K562 (cell line): ENCODE data around the gene ZDHHC11. TPM values are rescaled to one million over a fixed set of nuclear protein-coding genes. Genes with fewer than 3 reads are reported as not detected.
A peak's percentile ranks its signal among the peaks of the same experiment; 100 is the strongest.

ENCODE experiments used
- ATAC-seq: fragments of 200-7000 bp; cut with Tn5 transposase; 3 replicates; pipeline ENCODE4 v1.9.1; 2020; ENCODE audit warnings: moderate library complexity
- BruUV-seq: library from RNA; stranded (reverse); fragments of 400-500 nt; replicated peaks from 2 replicates; lab custom pipeline; 2021; lab: Mats Ljungman, UMichigan
- CTCF ChIA-PET: fragments of 300-600 bp; formaldehyde crosslinking; extraction: SDS; loops from one replicate; lab custom pipeline; 2021; ENCODE audit warnings: low intra/inter-chr PET ratio; lab: Yijun Ruan, JAX
- POLR2A ChIA-PET: fragments of 300-600, 350-650 bp; sonication (Branson Sonifier 250); formaldehyde crosslinking; extraction: SDS; loops from one replicate; lab custom pipeline; 2021; ENCODE audit warnings: antibody characterized with exemption, inconsistent platforms; lab: Yijun Ruan, JAX
- DNase-seq, 4 experiments: peaks; one replicate each; pipeline versions ENCODE4 v3.0.0 to v3.0.0-alpha.2; 2011 to 2018; ENCODE audit warnings: low spot score in 3 of 4, mixed read lengths in 3 of 4; ENCODE audit errors: extremely low read depth in 1 of 4
- FAIRE-seq: peaks from 2 replicates; lab custom pipeline; 2011; peaks lifted over from hg19 to GRCh38; lab: Jason Lieb, UNC
- H2AFZ ChIP-seq: 2 replicates; pipeline ENCODE4 v1.6.0; 2011; ENCODE audit warnings: low read depth, low read length, control low read depth, inconsistent platforms
- H3K27ac ChIP-seq: fragments of 200-600 bp; 3 replicates; pipeline ENCODE4 v1.8.0; 2011; ENCODE audit warnings: low read depth, mild to moderate bottlenecking, control low read depth, inconsistent platforms, low read length, moderate library complexity, mixed read lengths; ENCODE audit errors: extremely low read depth
- H3K27me3 ChIP-seq, 2 experiments: fragments of 300-600 bp in 1 of 2; 2 replicates in 1 of 2; 3 replicates in 1 of 2; pipeline versions ENCODE4 v1.6.0 to v1.8.0; 2011; ENCODE audit warnings: inconsistent platforms in 2 of 2, low read length in 2 of 2, mild to moderate bottlenecking in 1 of 2, mixed read lengths in 1 of 2, moderate library complexity in 1 of 2; ENCODE audit not compliant: control insufficient read depth in 2 of 2, insufficient read depth in 2 of 2
- H3K36me3 ChIP-seq: fragments of 300-600 bp; 3 replicates; pipeline ENCODE4 v1.8.0; 2011; ENCODE audit warnings: mild to moderate bottlenecking, low read length, inconsistent platforms; ENCODE audit not compliant: control insufficient read depth, insufficient read depth
- H3K4me1 ChIP-seq, 2 experiments: fragments of 200-600 bp in 1 of 2; replicated peaks in 1 of 2; 2 replicates in 1 of 2; 3 replicates in 1 of 2; pipeline versions ENCODE4 v1.5.1 to v1.8.0; 2011; ENCODE audit warnings: inconsistent platforms in 2 of 2, low read length in 2 of 2, mild to moderate bottlenecking in 1 of 2, mixed read lengths in 1 of 2, moderate library complexity in 1 of 2; ENCODE audit not compliant: control insufficient read depth in 2 of 2, insufficient read depth in 2 of 2
- H3K4me2 ChIP-seq: 2 replicates; pipeline ENCODE4 v1.6.1; 2011; ENCODE audit warnings: low read length, control low read depth, inconsistent platforms, mixed read lengths; ENCODE audit not compliant: insufficient read depth
- H3K4me3 ChIP-seq: fragments of 200-600 bp; sonication (generic), shearing (Covaris generic); 2 replicates; pipeline ENCODE4 v1.5.1; 2016; ENCODE audit warnings: control low read depth, inconsistent platforms
- H3K79me2 ChIP-seq: fragments of 200-600 bp; 3 replicates; pipeline ENCODE4 v1.8.0; 2011; ENCODE audit warnings: low read length, inconsistent platforms; ENCODE audit not compliant: control insufficient read depth, insufficient read depth
- H3K9ac ChIP-seq, 2 experiments: 2 replicates each; pipeline versions ENCODE4 v1.6.0 to v1.6.1; 2011; ENCODE audit warnings: low read depth in 2 of 2, low read length in 2 of 2, control low read depth in 1 of 2, inconsistent platforms in 1 of 2, mild to moderate bottlenecking in 1 of 2, mixed read lengths in 1 of 2; ENCODE audit not compliant: insufficient read depth in 1 of 2
- H3K9me1 ChIP-seq: one replicate; pipeline ENCODE4 v1.6.0; 2011; ENCODE audit warnings: inconsistent platforms, mild to moderate bottlenecking, low read length, moderate library complexity; ENCODE audit not compliant: control insufficient read depth, insufficient read depth
- H3K9me3 ChIP-seq: replicated peaks from 2 replicates; pipeline ENCODE4 v1.5.1; 2011; ENCODE audit warnings: low read depth, low read length, inconsistent platforms; ENCODE audit not compliant: control insufficient read depth, insufficient read depth
- H4K20me1 ChIP-seq: replicated peaks from 2 replicates; pipeline ENCODE4 v1.6.1; 2011; ENCODE audit warnings: low read length, inconsistent platforms, mixed read lengths; ENCODE audit not compliant: control insufficient read depth, insufficient read depth
- ATF4 ChIP-seq: fragments of 450-650 bp; formaldehyde crosslinking; IDR thresholded peaks from 2 replicates; pipeline ENCODE4 v1.4.0; 2022; ENCODE audit warnings: mild to moderate bottlenecking, moderate library complexity
- HOMEZ ChIP-seq: fragments of 250-450 bp; sonication (Bioruptor Pico); IDR thresholded peaks from 2 replicates; pipeline ENCODE4 v1.4.0; 2020; ENCODE audit warnings: mild to moderate bottlenecking, moderate library complexity
- POLR2AphosphoS5 ChIP-seq: IDR thresholded peaks from 2 replicates; pipeline ENCODE4 v1.6.1; 2011; ENCODE audit warnings: mild to moderate bottlenecking, low read depth, low read length, moderate library complexity; ENCODE audit not compliant: control insufficient read depth, insufficient read depth
- RBFOX2 ChIP-seq: fragments of 200-400 bp; formaldehyde crosslinking; IDR thresholded peaks from 2 replicates; pipeline ENCODE4 v1.6.1; 2017; ENCODE audit warnings: low read depth, mild to moderate bottlenecking, low read length, moderate library complexity
- RFX5 ChIP-seq: IDR thresholded peaks from 2 replicates; pipeline ENCODE4 v1.6.1; 2011; ENCODE audit warnings: low read depth, mild to moderate bottlenecking, improper control_type of control experiment, low read length
- TCF7 ChIP-seq: sonication (generic); IDR thresholded peaks from 2 replicates; pipeline ENCODE4 v1.6.1; 2016; ENCODE audit warnings: antibody characterized with exemption, borderline replicate concordance
- TEAD1 ChIP-seq, 2 experiments: fragments of 450-650 bp in 1 of 2; sonication (generic) in 1 of 2; formaldehyde crosslinking; IDR thresholded peaks; 2 replicates each; pipeline versions ENCODE4 v1.4.0 to v1.8.0; 2020 to 2022; ENCODE audit warnings: mild to moderate bottlenecking in 2 of 2, missing genetic modification reagents in 1 of 2
- ZNF280A ChIP-seq: fragments of 450-650 bp; IDR thresholded peaks from 2 replicates; pipeline ENCODE4 v1.6.1; 2018; ENCODE audit warnings: mild to moderate bottlenecking, low read depth; ENCODE audit not compliant: partially characterized antibody
- ZNF407 ChIP-seq: fragments of 450-650 bp; IDR thresholded peaks from 2 replicates; pipeline ENCODE4 v1.6.1; 2016; ENCODE audit warnings: low read depth
- WGBS: fragments of 100-300 bp; shearing (Covaris generic); methylation state at CpG from one replicate; pipeline ENCODE4 v1.1.6; 2016; ENCODE audit warnings: low coverage, mixed read lengths; ENCODE audit not compliant: insufficient coverage; ENCODE audit errors: missing lambda C conversion rate; 5-methylcytosine and 5-hydroxymethylcytosine counted together
- in situ Hi-C: fragments of 300-500 bp; cut with MboI; formaldehyde crosslinking; loops from 4 replicates; pipeline ENCODE4 v1.15.0; 2018; ENCODE audit warnings: inconsistent platforms, mixed read lengths
- intact Hi-C: fragments of 100-400 bp; cut with micrococcal nuclease; formaldehyde crosslinking; loops from 2 replicates; pipeline ENCODE4 v1.14.2; 2022
- polyA plus RNA-seq, 8 experiments: library from polyadenylated mRNA; depleted of rRNA in 4 of 8; stranded (reverse) in 5 of 8; unstranded in 3 of 8; fragments of >200 nt; fragmentation: Nextera tagmentation in 2 of 8; fragmentation: Illumina TruSeq in 1 of 8; extraction: Ambion mirVana in 2 of 8; extraction: Trizol in 1 of 8; gene quantifications; 2 replicates each; pipeline versions ENCODE4 v1.2.1 to v1.2.3, GENCODE V29; 2011 to 2014; ENCODE audit warnings: inconsistent platforms in 1 of 8, missing spikeins in 1 of 8
- total RNA-seq, 7 experiments: library from RNA; depleted of rRNA in 6 of 7; stranded (reverse); fragments of >200 nt in 6 of 7; fragmentation: Illumina TruSeq in 2 of 7; extraction: Trizol in 2 of 7; gene quantifications; 2 replicates each; pipeline versions ENCODE4 v1.2.1 to v1.2.3, GENCODE V29; 2011 to 2021; ENCODE audit warnings: low replicate concordance in 1 of 7

Gene ZDHHC11
- total and polyA plus RNA-seq, 9 of the 15 experiments (the other 6 are each of a cell fraction or from before 2014, with no cell fraction given), result 0.07 to 2.3 (median 0.52) TPM

- ATAC-seq (no peak), DNase-seq (peak in 1 of 4 experiments; percentile 24), FAIRE-seq (no peak)
- Histone ChIP-seq H3K4me1 (peaks cover 0 to 27% of the 10 kb centered on the region in 2 experiments; a peak in 1 of 5 replicates), H3K36me3 (peaks cover 86% of the 10 kb centered on the region), H4K20me1 (peaks cover 9% of the 10 kb centered on the region; the same call in 1 of the 2 replicates), H2AFZ (no peak overlapping the region), H3K27ac (no peak overlapping the region), H3K9me1 (no peaks in the 10 kb centered on the region), H3K4me2 (no peak overlapping the region), H3K9ac (peak overlapping the region in 1 of 2 experiments; percentile 48; a peak in 2 of 4 replicates), H3K27me3 (no peaks in the 10 kb centered on the region), H3K4me3 (no peak overlapping the region), H3K9me3 (no peaks in the 10 kb centered on the region), H3K79me2 (no peaks in the 10 kb centered on the region)
- in situ Hi-C loops, result no loop called here
- no TSS peak for BruUV-seq
- intact Hi-C loops, result no loop called here
- POLR2A ChIA-PET, result no interaction called here
- CTCF ChIA-PET, result no interaction called here
- WGBS, result 94% methylated on average over 10 of the region's 10 CpGs
- no peak for TF ChIP-seq RFX5
- TF ChIP-seq RBFOX2, result 0 out of 2 replicates have a peak, but pooled peaks have one; percentile 17
- TF ChIP-seq ZNF407, result no peak
- TF ChIP-seq TEAD1 (CRISPR knock-in tag; IDR thresholded peaks at IDR 0.05), result no peak
- no peak for TF ChIP-seq TCF7
- TF ChIP-seq POLR2AphosphoS5, result peak; percentile 4; the same call in 1 of the 2 replicates
- TF ChIP-seq ZNF280A, result no peak
- TF ChIP-seq HOMEZ (CRISPR knock-in tag), result no peak
- no peak for TF ChIP-seq ATF4 (CRISPR knock-in tag)
Observed at GRCh38 chr5:865771-866170, 15.0 kb upstream of the ZDHHC11 start.
